ENCODE measurements around the gene NUCB2.

Gene NUCB2

GRCh38 chr11:17331669-17332068 lies 55.1 kb downstream of the NUCB2 start:
- no peak for DNase-seq (ENCODE audit: low read depth in 4 of 4, low spot score in 1 of 4)

GRCh38 chr11:17333799-17334586 lies 57.5 kb downstream of the NUCB2 start:
- DNase-seq (ENCODE audit: low read depth in 4 of 4, low spot score in 1 of 4), result no peak

- no peak for DNase-seq (ENCODE audit: low read depth in 4 of 4, low spot score in 1 of 4)
Measured at GRCh38 chr11:17343257-17343656, 66.7 kb downstream of the NUCB2 start.

- peak in 2 of 4 experiments; percentile 28 to 32 for DNase-seq (ENCODE audit: low read depth in 4 of 4, low spot score in 1 of 4)
Measured at GRCh38 chr11:17343907-17344306, 67.4 kb downstream of the NUCB2 start.

- DNase-seq (ENCODE audit: low read depth in 4 of 4, low spot score in 1 of 4), result no peak
Measured at GRCh38 chr11:17347676-17348075, 71.1 kb downstream of the NUCB2 start.

- DNase-seq (ENCODE audit: low read depth in 4 of 4, low spot score in 1 of 4), result no peak
Measured at GRCh38 chr11:17350455-17351171, 74.1 kb downstream of the NUCB2 start.

- DNase-seq (ENCODE audit: low read depth in 4 of 4, low spot score in 1 of 4), result no peak
Measured at GRCh38 chr11:17351172-17351509, 74.6 kb downstream of the NUCB2 start.

- peak; percentile 22 to 44 (median 28) for DNase-seq (ENCODE audit: low read depth in 4 of 4, low spot score in 1 of 4)
Measured at GRCh38 chr11:17351510-17352176, 75.1 kb downstream of the NUCB2 start, which contains the start of gene NCR3LG1. TSS of gene NCR3LG1 (plus strand) at chr11:17351800. CDS start at chr11:17351970, 170 bp downstream.

- peak in 3 of 4 experiments; percentile 15 to 57 (median 29) for DNase-seq (ENCODE audit: low read depth in 4 of 4, low spot score in 1 of 4)
Measured at GRCh38 chr11:17352950-17353820, 76.6 kb downstream of the NUCB2 start.

GRCh38 chr11:17353821-17354600 lies 77.5 kb downstream of the NUCB2 start:
- DNase-seq (ENCODE audit: low read depth in 4 of 4, low spot score in 1 of 4), result no peak

GRCh38 chr11:17354601-17354991 lies 78.1 kb downstream of the NUCB2 start:
- DNase-seq (ENCODE audit: low read depth in 4 of 4, low spot score in 1 of 4), result peak in 3 of 4 experiments; percentile 33 to 49 (median 34)

GRCh38 chr11:17366495-17366894 lies 90.0 kb downstream of the NUCB2 start:
- DNase-seq (ENCODE audit: low read depth in 4 of 4, low spot score in 1 of 4), result no peak

GRCh38 chr11:17368551-17368950 lies 92.0 kb downstream of the NUCB2 start:
- no peak for DNase-seq (ENCODE audit: low read depth in 4 of 4, low spot score in 1 of 4)

GRCh38 chr11:17369094-17369493 lies 92.6 kb downstream of the NUCB2 start:
- no peak for DNase-seq (ENCODE audit: low read depth in 4 of 4, low spot score in 1 of 4)

- no peak for DNase-seq (ENCODE audit: low read depth in 4 of 4, low spot score in 1 of 4)
Measured at GRCh38 chr11:17369684-17370243, 93.2 kb downstream of the NUCB2 start.

- DNase-seq (ENCODE audit: low read depth in 4 of 4, low spot score in 1 of 4), result no peak
Measured at GRCh38 chr11:17371614-17372013, 95.1 kb downstream of the NUCB2 start.

GRCh38 chr11:17375547-17375946 lies 99.0 kb downstream of the NUCB2 start:
- DNase-seq (ENCODE audit: low read depth in 4 of 4, low spot score in 1 of 4), result no peak

GRCh38 chr11:17376493-17376892 lies 100.0 kb downstream of the NUCB2 start:
- DNase-seq (ENCODE audit: low read depth in 4 of 4, low spot score in 1 of 4), result no peak

GRCh38 chr11:17378655-17379054 lies 102.1 kb downstream of the NUCB2 start:
- DNase-seq (ENCODE audit: low read depth in 4 of 4, low spot score in 1 of 4), result no peak

Data from stimulated activated CD4-positive, alpha-beta T cell treated with anti-CD3 and anti-CD28 coated beads, Interleukin-1b, Interleukin-23, amount 100 ng/mL, for 24 hours (primary cell).